GM19468 (cell line): Measurements from ENCODE around the gene CCDC142.
"Not testable (repeated sequence)": the region's sequence is repeated elsewhere in the genome, so short reads cannot be mapped to it uniquely, and the experiment has no call there.

ENCODE experiments used
- ATAC-seq: cut with Tn5 transposase; IDR thresholded peaks from one replicate; pipeline ENCODE4 v1.9.1; 2021; ENCODE audit warnings: mild to moderate bottlenecking, moderate library complexity, moderate number of reproducible peaks; ENCODE audit not compliant: unreplicated experiment; ENCODE audit errors: extremely low read depth

CCDC142 gene

GRCh38 chr2:74500578-74500946 is 17.8 kb upstream of the CCDC142 start:
- no peak for ATAC-seq

GRCh38 chr2:74499940-74500577 is 17.3 kb upstream of the CCDC142 start:
- ATAC-seq, result no peak

- ATAC-seq, result no peak
Measured at GRCh38 chr2:74499267-74499939, 16.6 kb upstream of the CCDC142 start, which contains the start of gene LBX2. Gene LBX2, minus strand, starts transcription at chr2:74499603. Its CDS starts 66 bp downstream, at chr2:74499537.

GRCh38 chr2:74498500-74499266 is 15.9 kb upstream of the CCDC142 start:
- ATAC-seq, result no peak

- ATAC-seq, result no peak
Measured at GRCh38 chr2:74497777-74498499, 15.1 kb upstream of the CCDC142 start.

- no peak for ATAC-seq
Measured at GRCh38 chr2:74496997-74497776, 14.4 kb upstream of the CCDC142 start.

GRCh38 chr2:74495440-74495839 is 12.6 kb upstream of the CCDC142 start:
- ATAC-seq, result no peak

GRCh38 chr2:74493546-74493945 is 10.7 kb upstream of the CCDC142 start:
- ATAC-seq, result no peak

- no peak for ATAC-seq
Measured at GRCh38 chr2:74491648-74492544, 9.1 kb upstream of the CCDC142 start.

- ATAC-seq, result no peak
Measured at GRCh38 chr2:74489906-74490305, 7.1 kb upstream of the CCDC142 start.

GRCh38 chr2:74488643-74489481 is 6.1 kb upstream of the CCDC142 start:
- no peak for ATAC-seq

GRCh38 chr2:74486141-74486540 is 3.3 kb upstream of the CCDC142 start:
- no peak for ATAC-seq

GRCh38 chr2:74483675-74484164 is 922 bp upstream of the CCDC142 start:
- not testable (repeated sequence) for ATAC-seq

- ATAC-seq, result peak; percentile 35
Measured at GRCh38 chr2:74481961-74482800, 617 bp downstream of the CCDC142 start.

- no peak for ATAC-seq
Measured at GRCh38 chr2:74481431-74481830, 1.4 kb downstream of the CCDC142 start.

- ATAC-seq, result no peak
Measured at GRCh38 chr2:74474899-74475298, 7.9 kb downstream of the CCDC142 start.

GRCh38 chr2:74474481-74474880 is 8.3 kb downstream of the CCDC142 start:
- ATAC-seq, result no peak
